SK-N-SH treated with all-trans-retinoic acid at 6 μM for 48 hours (cell line): ENCODE data around the gene LMO7.

Experiments
- ATAC-seq: fragments of 200-7000 bp; cut with Tn5 transposase; 3 replicates; pipeline ENCODE4 v1.9.1; 2020; ENCODE audit warnings: mild to moderate bottlenecking, moderate library complexity
- ARNTL ChIP-seq: fragments of 450-650 bp; formaldehyde crosslinking; IDR thresholded peaks from 2 replicates; pipeline ENCODE4 v1.5.0; 2020; ENCODE audit warnings: low read depth, mild to moderate bottlenecking, moderate library complexity, borderline replicate concordance
- BACH2 ChIP-seq: fragments of 250-450 bp; sonication (Bioruptor Pico); IDR thresholded peaks from 2 replicates; pipeline ENCODE4 v1.9.0; 2021; ENCODE audit warnings: mild to moderate bottlenecking, borderline replicate concordance
- CREB5 ChIP-seq: fragments of 250-450 bp; sonication (Bioruptor Pico); IDR thresholded peaks from 2 replicates; pipeline ENCODE4 v1.5.1; 2020; ENCODE audit warnings: low read depth, mild to moderate bottlenecking, moderate library complexity
- CSDC2 ChIP-seq: fragments of 250-450 bp; sonication (Bioruptor Pico); IDR thresholded peaks from 2 replicates; pipeline ENCODE4 v1.5.0; 2020; ENCODE audit warnings: mild to moderate bottlenecking, moderate library complexity
- CSRNP3 ChIP-seq: fragments of 250-450 bp; sonication (Bioruptor Pico); IDR thresholded peaks from 2 replicates; pipeline ENCODE4 v1.5.1; 2021; ENCODE audit warnings: mild to moderate bottlenecking, moderate library complexity
- ESRRG ChIP-seq: fragments of 250-450 bp; sonication (Bioruptor Pico); IDR thresholded peaks from 2 replicates; pipeline ENCODE4 v1.6.1; 2021; ENCODE audit warnings: mild to moderate bottlenecking
- GLIS3 ChIP-seq: fragments of 250-450 bp; sonication (Bioruptor Pico); IDR thresholded peaks from 2 replicates; pipeline ENCODE4 v1.5.0; 2020; ENCODE audit warnings: mild to moderate bottlenecking, moderate library complexity
- ISL1 ChIP-seq: fragments of 250-450 bp; sonication (Bioruptor Pico); IDR thresholded peaks from 2 replicates; pipeline ENCODE4 v2.1.2; 2022; ENCODE audit warnings: mild to moderate bottlenecking, moderate library complexity
- OSR1 ChIP-seq: fragments of 250-450 bp; sonication (Bioruptor Pico); IDR thresholded peaks from 2 replicates; pipeline ENCODE4 v1.8.0; 2022; ENCODE audit warnings: moderate library complexity, mild to moderate bottlenecking, inconsistent platforms
- PATZ1 ChIP-seq: fragments of 250-450 bp; sonication (Bioruptor Pico); IDR thresholded peaks from 2 replicates; pipeline ENCODE4 v1.8.0; 2020; ENCODE audit warnings: mild to moderate bottlenecking, moderate library complexity, borderline replicate concordance
- PPARA ChIP-seq: fragments of 250-450 bp; sonication (Bioruptor Pico); IDR thresholded peaks from 2 replicates; pipeline ENCODE4 v1.5.0; 2020; ENCODE audit warnings: mild to moderate bottlenecking, borderline replicate concordance
- RARB ChIP-seq: fragments of 250-450 bp; sonication (Bioruptor Pico); IDR thresholded peaks from 2 replicates; pipeline ENCODE4 v1.8.0; 2021; ENCODE audit warnings: mild to moderate bottlenecking, moderate library complexity
- SNAI2 ChIP-seq: fragments of 250-450 bp; sonication (Bioruptor Pico); IDR thresholded peaks from 2 replicates; pipeline ENCODE4 v1.5.0; 2020; ENCODE audit warnings: mild to moderate bottlenecking, moderate library complexity
- TCF4 ChIP-seq: fragments of 250-450 bp; sonication (Bioruptor Pico); IDR thresholded peaks from 2 replicates; pipeline ENCODE4 v1.8.0; 2021; ENCODE audit warnings: mild to moderate bottlenecking, moderate library complexity, borderline replicate concordance
- TOX ChIP-seq: fragments of 250-450 bp; sonication (Bioruptor Pico); IDR thresholded peaks from 2 replicates; pipeline ENCODE4 v1.8.0; 2021; ENCODE audit warnings: mild to moderate bottlenecking, moderate library complexity, borderline replicate concordance
- TSHZ2 ChIP-seq: fragments of 250-450 bp; sonication (Bioruptor Pico); IDR thresholded peaks from 2 replicates; pipeline ENCODE4 v1.5.0; 2020; ENCODE audit warnings: mild to moderate bottlenecking, moderate library complexity
- ZC3H10 ChIP-seq: fragments of 250-450 bp; sonication (Bioruptor Pico); IDR thresholded peaks from 2 replicates; pipeline ENCODE4 v1.5.1; 2021; ENCODE audit warnings: mild to moderate bottlenecking, moderate library complexity
- ZFP3 ChIP-seq: fragments of 250-450 bp; sonication (Bioruptor Pico); IDR thresholded peaks from 2 replicates; pipeline ENCODE4 v1.5.0; 2020; ENCODE audit warnings: mild to moderate bottlenecking, moderate library complexity
- ZFP30 ChIP-seq: fragments of 450-650 bp; formaldehyde crosslinking; IDR thresholded peaks from 2 replicates; pipeline ENCODE4 v1.5.0; 2022; ENCODE audit warnings: mild to moderate bottlenecking, moderate library complexity
- ZNF565 ChIP-seq: fragments of 450-650 bp; formaldehyde crosslinking; conservative IDR thresholded peaks from 2 replicates; pipeline ENCODE4 v1.5.0; 2020; ENCODE audit warnings: low read depth, mild to moderate bottlenecking, moderate library complexity
- ZNF70 ChIP-seq: fragments of 450-650 bp; formaldehyde crosslinking; IDR thresholded peaks from 2 replicates; pipeline ENCODE4 v1.5.0; 2020; ENCODE audit warnings: mild to moderate bottlenecking, moderate library complexity
- ZNF8 ChIP-seq: fragments of 450-650 bp; formaldehyde crosslinking; IDR thresholded peaks from 2 replicates; pipeline ENCODE4 v1.5.0; 2020; ENCODE audit warnings: mild to moderate bottlenecking, moderate library complexity
- TF ChIP-seq, protein P1 (sequence below): fragments of 250-450 bp; sonication (Bioruptor Pico); IDR thresholded peaks from 2 replicates; pipeline ENCODE4 v1.8.0; 2021; ENCODE audit warnings: low read depth, mild to moderate bottlenecking, moderate library complexity, borderline replicate concordance

LMO7 gene

DNA sequence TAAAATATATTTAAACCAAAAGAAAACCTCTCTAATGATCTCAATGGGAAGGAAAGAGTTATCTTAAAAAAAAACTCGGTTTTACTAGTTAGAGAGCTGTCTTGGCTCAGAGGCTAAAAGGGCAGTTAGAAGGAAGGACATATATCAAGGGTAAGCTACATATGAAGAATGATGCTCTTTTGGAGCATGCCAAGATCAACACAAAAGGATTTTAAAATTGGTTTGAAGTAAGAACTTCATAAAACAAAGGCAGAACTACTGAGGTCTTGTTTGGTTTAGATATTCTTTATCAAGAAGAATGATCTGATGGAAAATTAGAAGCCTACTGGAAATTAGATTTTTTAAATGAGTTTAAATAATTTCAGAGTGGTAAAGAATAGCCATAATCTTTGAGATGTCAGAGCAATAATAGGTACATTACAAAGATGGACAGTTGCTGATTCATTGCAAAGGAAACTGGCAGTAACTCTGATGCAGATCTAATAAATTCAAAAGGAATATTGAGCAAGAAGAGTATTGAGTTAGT lies 39.4 kb upstream of the LMO7 start:
- TF ChIP-seq PPARA (CRISPR knock-in tag) (no peak), CSRNP3 (CRISPR knock-in tag) (0 out of 2 replicates have a peak, but pooled peaks have one; percentile 72), ZC3H10 (CRISPR knock-in tag) (peak; percentile 26), BACH2 (CRISPR knock-in tag) (no peak), ZFP3 (CRISPR knock-in tag) (peak; percentile 81), CREB5 (CRISPR knock-in tag) (peak; percentile 72; the same call in 1 of the 2 replicates), TSHZ2 (CRISPR knock-in tag) (no peak), CSDC2 (CRISPR knock-in tag) (0 out of 2 replicates have a peak, but pooled peaks have one; percentile 55), PATZ1 (CRISPR knock-in tag) (peak; percentile 64; the same call in 1 of the 2 replicates), ISL1 (CRISPR knock-in tag) (peak; percentile 98), ZNF565 (CRISPR knock-in tag) (no peak), GLIS3 (CRISPR knock-in tag) (no peak), ZNF8 (CRISPR knock-in tag) (no peak), SNAI2 (CRISPR knock-in tag) (peak; percentile 25; the same call in 1 of the 2 replicates), TOX (no peak), RARB (CRISPR knock-in tag) (no peak), TCF4 (CRISPR knock-in tag) (peak; percentile 24; the same call in 1 of the 2 replicates), ARNTL (no peak), OSR1 (no peak), ZFP30 (CRISPR knock-in tag) (no peak), ZNF70 (CRISPR knock-in tag) (no peak), ESRRG (CRISPR knock-in tag) (no peak)
- TF ChIP-seq, protein P1, sequence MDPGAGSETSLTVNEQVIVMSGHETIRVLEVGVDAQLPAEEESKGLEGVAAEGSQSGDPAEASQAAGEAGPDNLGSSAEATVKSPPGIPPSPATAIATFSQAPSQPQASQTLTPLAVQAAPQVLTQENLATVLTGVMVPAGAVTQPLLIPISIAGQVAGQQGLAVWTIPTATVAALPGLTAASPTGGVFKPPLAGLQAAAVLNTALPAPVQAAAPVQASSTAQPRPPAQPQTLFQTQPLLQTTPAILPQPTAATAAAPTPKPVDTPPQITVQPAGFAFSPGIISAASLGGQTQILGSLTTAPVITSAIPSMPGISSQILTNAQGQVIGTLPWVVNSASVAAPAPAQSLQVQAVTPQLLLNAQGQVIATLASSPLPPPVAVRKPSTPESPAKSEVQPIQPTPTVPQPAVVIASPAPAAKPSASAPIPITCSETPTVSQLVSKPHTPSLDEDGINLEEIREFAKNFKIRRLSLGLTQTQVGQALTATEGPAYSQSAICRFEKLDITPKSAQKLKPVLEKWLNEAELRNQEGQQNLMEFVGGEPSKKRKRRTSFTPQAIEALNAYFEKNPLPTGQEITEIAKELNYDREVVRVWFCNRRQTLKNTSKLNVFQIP (CRISPR knock-in tag) = no peak
- ATAC-seq = peak; percentile 79

GRCh38 chr13:75600371-75600770 lies 35.8 kb upstream of the LMO7 start:
- ATAC-seq = no peak
- TF ChIP-seq SNAI2 (CRISPR knock-in tag) (no peak), PATZ1 (CRISPR knock-in tag) (no peak), TCF4 (CRISPR knock-in tag) (no peak), ZFP3 (CRISPR knock-in tag) (no peak), ESRRG (CRISPR knock-in tag) (no peak), ZC3H10 (CRISPR knock-in tag) (no peak), TSHZ2 (CRISPR knock-in tag) (no peak)
